Skeletal muscle tissue (tissue), 2 donors: ENCODE results near the gene SLC12A7. TPM values are rescaled to one million over a fixed set of nuclear protein-coding genes. Genes with fewer than 3 reads are reported as not detected.

Source experiments
- small RNA-seq: library from RNA; depleted of rRNA; stranded (forward); fragments of <200 nt; gene quantifications from one replicate; pipeline ENCODE3, GENCODE V24; 2014
- total RNA-seq: library from RNA; depleted of rRNA; stranded (reverse); fragments of >200 nt; gene quantifications from one replicate; pipeline ENCODE4 v1.2.3, GENCODE V29; 2014

SLC12A7 gene
- total RNA-seq, 1 donor from 2014 or later, result 5.7 TPM

Small RNA genes within 50 kb of the gene (small RNA-seq; reads per million reads assigned to genes)
- 0.07 reads per million for gene MIR4635

Other genes with a start within 250 kb of the SLC12A7 start
- 22.4 TPM for gene BRD9, start 219.3 kb downstream of the SLC12A7 start, total RNA-seq
- gene TRIP13, start 219.2 kb downstream of the SLC12A7 start, total RNA-seq, result 5.7 TPM
- 1.6 TPM for gene NKD2, start 103.3 kb downstream of the SLC12A7 start, total RNA-seq
- under 0.01 TPM for gene SLC6A19, start 89.5 kb upstream of the SLC12A7 start, total RNA-seq
- not detected for gene SLC6A18, start 113.3 kb upstream of the SLC12A7 start, total RNA-seq
- gene TERT, start 183.0 kb upstream of the SLC12A7 start, total RNA-seq, result not detected
- gene CLPTM1L, start 233.0 kb upstream of the SLC12A7 start, total RNA-seq, result 113 TPM